GM18870 (cell line): ENCODE data around the gene DTNA.

Experiments used
- ATAC-seq: cut with Tn5 transposase; IDR thresholded peaks from one replicate; pipeline ENCODE4 v1.9.1; 2021; ENCODE audit warnings: moderate library complexity; ENCODE audit not compliant: unreplicated experiment

DTNA gene

DNA sequence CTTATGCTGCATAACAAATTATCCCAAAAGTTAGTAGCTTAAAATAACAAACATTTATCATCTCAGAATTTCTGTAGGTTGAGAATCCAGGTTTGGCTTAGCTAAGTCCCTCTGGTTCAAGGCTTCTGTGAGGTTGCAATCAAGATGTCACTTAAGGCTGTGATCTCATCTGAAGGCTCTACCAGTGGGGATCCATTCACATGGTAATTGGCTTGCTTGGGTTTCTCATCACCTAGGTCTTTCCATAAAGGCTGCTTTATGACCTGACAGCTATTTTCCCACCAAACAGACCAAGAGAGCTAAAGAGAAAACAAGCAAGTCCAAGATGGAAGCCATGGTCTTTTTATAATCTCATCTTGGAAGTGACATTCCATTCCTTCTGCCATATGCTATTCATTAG is 137.3 kb downstream of the DTNA start:
- no peak for ATAC-seq

DNA sequence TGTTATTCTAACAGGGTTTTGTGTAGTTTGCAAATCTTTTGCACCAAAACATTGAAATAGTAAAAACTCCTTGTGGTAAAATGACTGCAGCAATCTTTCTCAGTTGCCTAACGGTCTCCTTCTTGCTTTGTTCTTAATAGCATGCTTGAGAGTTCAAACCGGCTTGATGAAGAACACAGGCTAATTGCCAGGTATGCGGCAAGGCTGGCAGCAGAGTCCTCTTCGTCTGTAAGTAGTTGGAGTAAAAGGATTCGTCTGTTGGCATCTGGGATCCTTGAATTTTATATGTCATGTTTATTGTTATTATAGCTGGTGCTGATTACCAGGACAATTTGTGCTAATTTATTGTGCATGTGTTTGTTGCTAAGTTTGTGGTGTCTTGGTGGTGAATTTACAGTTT is 138.1 kb downstream of the DTNA start:
- no peak for ATAC-seq

DNA sequence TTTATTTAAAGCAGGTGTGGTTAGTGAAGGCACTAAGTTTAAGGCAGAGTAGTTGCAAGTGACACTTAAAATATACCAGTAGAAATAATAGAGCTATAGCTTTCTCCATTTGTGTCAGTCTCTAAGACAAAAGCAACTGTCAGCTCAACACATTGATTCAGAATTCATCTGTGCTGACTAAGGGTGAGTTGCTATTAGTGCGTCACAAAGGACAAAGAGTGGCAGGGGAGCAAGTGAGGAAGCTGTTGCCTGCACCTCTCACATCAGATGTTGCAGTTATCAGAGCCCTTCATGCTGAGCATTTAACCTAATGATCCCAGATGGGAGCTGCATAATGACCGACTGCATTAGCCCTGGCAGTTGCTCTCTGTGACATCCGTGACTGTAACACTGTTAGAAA is 138.6 kb downstream of the DTNA start:
- no peak for ATAC-seq

DNA sequence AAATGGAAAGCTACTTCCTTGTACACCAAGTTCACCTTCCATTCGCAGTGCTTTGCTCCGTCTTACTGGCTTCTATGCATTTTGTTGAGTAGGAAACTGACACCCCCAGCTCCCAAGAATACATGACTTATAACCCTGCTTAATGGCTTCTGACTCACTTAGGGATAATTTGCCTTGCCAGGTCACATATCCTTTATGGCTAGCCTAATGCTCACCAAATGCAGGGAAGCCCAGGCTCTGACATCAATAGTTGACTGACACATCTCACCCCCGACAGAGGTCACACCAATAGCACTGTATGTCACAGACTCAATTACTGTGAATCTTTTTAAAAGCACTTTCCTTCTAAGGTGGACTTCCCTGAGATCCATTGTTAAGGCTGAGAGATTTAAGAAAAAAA is 147.2 kb downstream of the DTNA start:
- ATAC-seq, result no peak

DNA sequence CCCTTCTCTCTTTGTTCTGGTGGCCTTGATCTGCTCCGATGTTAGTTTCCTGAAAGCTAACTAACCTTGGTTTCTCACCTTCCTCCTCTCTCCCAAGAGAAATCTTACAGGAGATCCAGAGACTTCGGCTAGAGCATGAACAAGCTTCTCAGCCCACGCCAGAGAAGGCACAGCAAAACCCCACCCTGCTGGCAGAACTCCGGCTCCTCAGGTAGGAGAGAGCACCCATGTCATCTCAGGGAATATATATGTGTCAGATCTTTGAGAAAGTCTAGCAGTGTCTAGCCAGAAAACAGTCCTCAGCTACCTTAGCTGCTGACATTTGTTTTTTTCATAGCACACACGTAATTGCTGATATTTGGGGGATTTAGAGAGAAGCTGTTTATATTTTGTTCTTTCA is 148.1 kb downstream of the DTNA start:
- no peak for ATAC-seq

DNA sequence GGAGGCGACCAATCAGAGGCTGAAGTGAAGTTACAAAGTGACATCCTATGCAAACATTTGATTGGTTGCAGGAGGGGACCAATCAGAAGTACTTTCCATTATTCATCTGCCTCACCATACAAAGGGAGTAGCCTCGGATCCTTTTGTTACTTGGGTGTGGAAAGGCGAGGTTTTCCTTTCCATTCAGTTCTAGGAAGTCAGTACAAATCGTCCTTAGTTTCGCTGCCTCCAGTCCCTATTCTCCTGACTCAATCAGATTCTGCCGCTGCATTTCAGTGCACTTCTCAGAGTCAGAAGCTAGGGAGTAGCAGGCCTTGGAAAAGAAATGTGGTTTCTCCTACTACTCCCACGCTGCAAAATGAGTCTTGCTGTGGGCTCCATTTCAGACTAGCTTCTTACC is 149.4 kb downstream of the DTNA start:
- ATAC-seq, result no peak

DNA sequence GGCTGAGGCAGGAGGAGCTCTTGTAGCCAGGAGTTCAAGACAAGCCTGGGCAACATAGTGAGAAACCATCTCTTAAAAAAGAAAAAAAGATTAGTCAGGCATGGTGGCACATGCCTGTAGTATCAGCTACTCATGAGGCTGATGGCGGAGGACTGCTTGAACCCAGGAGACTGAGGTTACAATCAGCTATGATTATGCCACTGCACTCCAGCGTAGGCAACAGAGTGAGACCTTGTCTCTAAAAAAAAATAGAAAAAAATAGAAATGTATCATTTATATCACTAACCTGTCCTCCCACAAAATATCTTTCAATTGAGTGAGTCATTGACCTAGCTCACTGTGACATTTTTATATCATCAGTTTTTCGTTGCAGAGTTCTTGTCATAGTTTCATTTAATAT is 152.5 kb downstream of the DTNA start:
- ATAC-seq, result no peak

DNA sequence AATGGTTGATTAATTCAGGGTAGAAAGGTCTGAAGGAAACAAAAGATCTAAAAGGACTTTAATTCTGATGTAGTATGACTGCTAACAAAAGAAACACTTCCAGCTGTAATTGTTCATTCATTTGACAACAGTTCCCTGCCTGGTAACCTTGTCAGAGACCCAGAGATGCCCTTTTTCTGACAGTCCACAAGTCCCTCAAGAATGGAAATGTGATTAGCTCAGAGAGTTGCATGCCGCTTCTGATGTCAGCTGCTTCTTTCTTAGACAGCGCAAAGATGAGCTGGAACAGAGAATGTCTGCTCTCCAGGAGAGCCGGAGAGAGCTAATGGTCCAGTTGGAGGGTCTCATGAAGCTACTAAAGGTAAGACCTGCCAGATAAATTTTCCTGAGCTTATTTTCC is 153.6 kb downstream of the DTNA start:
- ATAC-seq, result no peak

DNA sequence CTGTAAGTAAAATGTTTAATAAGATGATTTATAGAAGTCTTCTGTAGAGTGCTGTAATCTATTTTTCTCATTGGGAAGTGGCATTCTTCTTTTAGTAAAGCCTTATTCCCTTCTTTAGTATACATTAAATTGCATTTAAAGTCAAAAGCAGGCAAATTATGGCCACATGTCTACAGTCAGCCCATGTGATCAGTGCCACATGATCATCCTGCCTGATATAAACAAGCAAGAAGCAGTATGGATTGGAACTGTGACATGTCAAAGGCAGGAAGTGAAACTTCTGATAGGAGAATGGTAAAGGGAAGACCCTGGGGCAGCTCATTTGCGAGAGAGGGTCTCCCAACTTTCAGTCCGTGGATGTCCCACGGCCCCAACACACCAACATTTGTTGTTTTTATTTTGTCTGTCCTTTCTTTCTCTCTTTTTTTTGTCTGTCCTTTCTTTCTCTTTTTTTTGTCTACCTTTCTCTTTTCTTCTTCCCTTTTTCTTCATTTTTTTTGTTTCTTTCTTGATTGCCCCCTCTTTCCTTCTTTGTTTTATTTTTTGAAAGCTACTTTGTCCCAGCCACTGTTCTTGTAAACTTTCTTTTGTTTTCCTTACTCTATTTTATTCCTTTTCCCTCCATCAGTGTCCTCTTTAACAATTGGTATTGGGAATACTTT is 154.9 kb downstream of the DTNA start:
- ATAC-seq, result no peak

DNA sequence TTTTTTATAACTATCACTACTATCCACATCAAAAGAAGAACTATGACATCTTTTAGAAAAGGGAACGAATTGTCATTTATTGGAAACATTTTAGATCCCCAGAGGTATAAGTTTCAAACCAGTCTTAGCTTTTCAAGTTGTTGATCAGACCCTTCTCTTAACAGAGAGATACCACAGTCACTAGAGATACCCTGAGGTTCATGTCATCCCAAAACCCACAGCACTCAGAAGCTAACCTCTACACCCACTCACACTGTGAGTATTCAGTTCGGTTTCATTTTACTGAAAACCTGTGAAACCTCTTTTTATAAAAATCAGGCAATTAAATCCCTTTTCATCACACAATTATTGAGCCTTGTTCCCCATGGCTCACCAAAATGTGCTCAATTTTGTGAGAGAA is 156.2 kb downstream of the DTNA start:
- no peak for ATAC-seq

DNA sequence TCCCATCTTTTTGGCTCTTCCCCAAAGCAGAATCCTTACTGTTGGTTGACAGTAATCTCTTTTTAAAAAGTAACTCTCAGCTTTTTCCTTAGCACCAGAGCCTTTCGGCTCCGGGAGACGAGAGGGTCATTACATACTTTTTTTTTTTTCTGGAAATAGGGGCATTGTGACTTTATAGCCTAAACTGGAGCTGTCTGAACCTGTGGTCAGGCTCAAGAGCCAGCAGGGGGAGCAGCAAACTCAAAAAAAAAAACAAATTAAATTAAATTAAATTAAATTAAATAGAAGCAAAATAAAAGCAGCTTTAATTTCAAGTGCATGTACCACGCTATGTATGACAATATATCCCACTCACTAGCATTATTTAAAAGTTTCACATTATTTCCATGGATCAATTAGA is 156.6 kb downstream of the DTNA start:
- no peak for ATAC-seq

DNA sequence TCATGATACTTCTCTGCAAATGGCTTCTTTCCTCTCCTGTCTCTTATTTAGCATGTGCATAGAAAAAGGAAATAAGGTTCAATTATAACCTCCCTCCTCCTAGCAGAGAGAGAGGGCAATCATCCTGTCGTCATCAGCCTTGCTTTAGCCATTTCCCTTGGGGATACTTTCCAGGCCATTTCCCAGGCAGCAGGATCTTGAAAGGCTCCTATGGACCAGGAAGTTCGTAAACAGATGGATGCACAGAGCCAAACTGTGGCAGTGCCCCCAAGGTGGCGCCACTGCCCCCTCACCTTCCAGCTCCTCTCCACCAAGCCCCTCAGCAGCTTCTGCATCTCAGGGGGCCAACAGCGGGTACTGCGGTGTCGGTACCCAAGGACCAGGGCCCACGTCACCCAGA is 157.4 kb downstream of the DTNA start:
- no peak for ATAC-seq

DNA sequence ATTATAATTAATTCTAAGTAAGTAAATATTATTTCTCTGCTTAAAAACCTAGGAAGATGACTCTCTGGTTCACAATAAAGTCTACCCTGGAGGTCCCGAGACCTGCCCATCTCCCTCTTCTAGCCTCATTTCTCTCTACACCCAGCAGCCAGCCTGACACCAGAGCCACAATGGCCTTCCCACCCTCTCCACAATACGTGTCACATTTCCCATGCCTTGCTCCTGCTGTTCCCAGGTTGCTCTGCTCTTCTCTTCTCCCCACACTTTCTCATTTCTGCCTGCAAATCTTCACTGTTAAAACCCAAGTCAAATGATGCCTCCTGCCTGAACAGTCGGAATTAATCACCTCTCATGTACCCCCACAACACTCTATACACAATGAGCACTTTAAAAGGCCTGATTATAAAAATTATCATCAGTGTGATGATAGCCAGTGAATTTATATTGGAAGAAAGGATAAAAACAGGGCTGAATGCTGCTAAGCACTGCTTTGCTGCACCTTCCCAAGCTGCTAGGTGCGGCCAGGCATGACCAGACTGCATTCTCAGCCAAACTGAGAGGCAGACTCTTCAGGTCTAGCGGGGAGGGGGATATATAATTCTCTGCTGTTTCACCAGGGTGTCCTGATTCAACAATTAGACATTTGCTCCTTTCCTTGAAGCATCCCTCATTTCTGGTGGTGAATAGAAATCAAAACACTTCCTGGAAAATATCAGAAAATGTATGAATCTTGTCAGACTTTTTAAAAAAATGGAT is 160.6 kb downstream of the DTNA start:
- no peak for ATAC-seq

DNA sequence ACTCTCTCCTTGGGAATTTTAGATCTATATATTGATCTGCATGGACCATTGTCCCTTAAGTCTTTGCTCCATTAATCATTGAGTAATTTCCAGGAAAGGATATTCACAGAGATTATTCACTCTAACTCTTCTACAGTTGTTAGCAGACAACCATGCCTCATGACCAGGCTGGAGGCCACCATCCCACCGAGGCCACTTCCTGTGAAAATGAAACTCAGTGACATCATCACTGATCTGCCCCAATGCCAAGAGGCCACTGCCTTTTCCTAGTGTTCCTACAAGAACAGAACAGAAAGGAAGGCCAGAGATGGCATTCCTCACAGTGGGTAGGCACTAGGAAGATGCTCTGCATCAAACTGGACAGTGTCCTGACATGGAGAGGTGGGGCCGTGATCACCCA is 161.3 kb downstream of the DTNA start:
- ATAC-seq, result no peak

DNA sequence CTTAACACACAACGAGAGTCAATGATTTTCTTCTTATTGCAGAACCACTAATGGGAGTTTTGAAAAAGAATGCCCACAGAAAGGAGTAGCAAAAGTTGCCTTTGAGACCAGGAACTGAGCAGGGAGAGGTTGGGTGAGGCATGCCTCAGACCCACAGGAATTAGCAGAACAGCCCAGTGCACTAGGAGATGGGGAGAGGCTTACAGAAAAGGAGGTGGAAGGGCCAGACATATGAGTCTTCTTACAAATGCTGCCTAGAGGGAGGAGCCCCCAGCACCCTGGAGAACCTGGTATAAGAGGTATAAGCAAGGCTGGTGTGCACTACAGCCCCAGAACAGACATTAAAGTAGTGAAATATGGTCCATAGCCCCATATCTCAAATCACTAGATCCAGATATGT is 162.0 kb downstream of the DTNA start:
- ATAC-seq, result no peak

DNA sequence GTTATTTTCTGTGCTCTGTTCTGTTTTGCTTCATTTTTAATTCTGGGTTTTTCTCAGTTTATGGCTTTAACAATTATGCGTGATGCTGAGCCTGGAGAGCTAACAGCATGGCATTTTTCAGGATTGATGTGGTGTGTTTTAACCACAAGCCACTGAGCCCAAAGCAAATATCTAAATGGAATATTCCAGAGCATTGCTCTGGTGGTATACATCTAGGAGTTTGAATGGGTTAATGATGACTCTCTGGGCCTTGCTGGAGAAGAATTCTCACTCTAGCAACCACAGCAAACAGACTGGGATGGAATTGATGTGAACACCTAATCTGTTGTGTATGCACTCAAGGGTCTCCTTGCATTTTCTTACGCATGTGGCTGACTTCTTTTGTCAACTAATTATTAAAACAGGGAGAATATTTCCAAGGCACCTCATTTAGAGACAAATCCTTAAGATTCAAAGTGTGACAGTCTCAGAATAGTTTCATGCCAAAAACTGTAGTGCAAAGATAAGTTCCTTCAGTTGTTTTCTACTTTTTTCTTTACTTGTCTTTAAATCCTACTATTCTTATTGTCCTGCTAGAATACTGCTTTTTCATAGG is 164.0 kb downstream of the DTNA start:
- no peak for ATAC-seq

DNA sequence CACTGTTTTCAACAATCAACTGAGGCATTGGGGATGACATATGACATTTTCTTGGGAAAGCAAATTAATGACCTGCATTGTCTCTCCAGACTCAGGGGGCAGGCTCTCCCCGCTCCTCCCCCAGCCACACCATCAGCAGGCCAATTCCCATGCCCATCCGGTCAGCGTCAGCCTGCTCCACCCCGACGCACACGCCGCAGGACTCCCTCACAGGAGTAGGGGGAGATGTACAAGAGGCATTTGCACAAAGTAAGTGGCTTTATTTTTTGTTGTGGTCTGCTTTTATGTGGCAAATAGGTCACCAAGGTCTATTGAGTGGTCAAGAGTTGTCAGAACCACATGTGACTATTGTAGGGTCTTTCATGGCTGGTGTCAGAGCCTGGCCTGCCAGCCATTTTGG is 165.1 kb downstream of the DTNA start:
- ATAC-seq, result no peak

DNA sequence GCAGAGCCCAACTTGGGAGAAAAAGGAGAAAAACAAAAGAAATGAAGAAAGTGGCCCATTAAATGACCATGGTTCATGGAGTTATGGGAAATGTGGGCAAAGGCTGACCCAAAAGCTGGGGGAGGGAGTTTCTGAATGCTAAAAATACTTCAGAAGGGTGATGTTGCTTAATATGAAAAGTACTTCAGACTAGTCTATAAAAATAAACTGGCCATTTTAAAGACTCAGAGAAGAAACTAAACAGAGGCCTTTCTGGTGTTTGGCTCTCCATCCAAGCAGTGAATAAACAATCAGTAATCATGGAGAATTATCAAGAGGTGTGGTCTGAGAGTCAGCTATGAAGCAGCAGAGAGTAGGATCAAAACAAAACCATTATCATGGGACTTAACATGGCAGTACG is 170.3 kb downstream of the DTNA start:
- ATAC-seq, result no peak

DNA sequence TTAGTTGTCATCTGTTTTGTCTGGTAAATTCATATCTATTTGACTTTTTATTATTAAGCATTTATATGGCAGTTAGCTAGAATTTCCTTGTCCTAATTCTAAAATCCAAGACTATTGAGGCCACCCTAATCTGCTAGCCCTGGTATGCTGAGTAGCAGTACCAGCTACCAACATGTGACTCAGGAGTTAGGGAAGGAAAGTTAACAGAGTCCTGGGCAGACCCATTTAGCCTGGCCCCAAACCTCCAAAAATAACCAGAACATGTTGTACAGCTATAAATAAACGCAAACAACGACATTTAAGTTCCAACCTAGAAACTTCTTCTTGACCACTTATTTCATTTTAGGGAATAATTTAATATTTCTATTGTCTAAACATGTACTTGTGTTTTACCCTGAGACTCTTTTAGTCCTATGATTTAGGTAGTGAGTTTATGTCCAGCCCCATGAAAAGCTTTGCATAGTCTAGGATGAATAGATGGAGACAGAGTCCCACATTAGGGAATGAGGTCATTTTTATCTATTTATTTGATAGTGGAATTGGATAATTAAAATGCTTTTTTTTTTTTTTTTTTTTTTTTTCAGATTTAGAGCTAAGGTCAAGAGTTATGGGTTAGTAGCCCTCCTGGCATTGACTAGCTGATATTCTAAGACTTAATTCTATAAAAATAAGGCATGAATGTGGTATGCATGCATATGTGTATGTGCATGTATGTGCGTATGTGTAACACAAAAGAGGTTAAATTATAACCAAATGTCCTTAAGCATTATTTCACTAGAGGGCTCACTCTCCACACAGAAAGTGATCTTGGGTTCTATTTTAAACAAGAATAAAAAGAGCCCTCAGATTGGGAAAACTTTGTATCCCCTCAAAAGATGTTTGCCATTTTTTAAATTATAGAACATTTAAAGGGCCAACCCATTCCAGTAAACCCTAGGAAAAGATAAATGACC is 171.1 kb downstream of the DTNA start:
- ATAC-seq, result no peak

DNA sequence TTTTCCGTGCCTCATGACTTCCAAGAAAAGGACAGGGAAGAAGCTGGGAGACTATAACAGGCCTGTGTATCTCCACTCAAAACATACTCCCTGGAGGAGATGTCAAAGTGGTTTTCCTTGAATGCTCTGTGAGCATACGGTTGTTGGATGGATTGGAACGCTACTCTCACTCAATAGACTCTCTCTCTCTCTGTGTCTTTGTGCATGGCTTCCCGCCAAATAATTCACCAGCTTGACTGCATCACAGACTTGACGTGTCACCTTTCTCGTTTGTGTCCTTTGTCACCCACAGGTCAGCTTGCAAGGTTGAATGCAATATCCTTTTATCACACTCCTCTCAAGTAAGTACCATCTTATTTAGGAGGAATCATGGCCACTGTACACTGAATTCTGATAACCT is 174.3 kb downstream of the DTNA start:
- no peak for ATAC-seq

DNA sequence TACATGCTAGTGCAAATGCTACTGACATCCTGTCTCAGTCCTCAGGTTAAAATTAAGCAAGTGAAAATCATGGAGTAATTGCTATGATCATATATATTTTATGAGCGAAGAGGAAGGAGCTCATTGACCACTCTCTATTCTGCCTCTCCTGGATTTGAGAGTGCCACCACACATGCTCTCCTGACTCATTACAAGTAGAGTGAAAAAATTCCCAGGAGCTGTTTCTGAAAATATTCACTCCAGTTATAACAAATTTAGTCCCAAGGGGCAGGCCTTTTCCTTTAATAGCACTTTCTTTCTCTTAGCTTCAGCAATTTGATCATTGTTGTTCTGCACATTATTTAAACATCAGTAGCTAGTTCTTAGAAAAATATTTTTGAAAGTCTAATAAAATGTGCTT is 176.1 kb downstream of the DTNA start:
- ATAC-seq, result no peak
